Measurements from ENCODE around the gene KLHL22.
A peak's percentile ranks its signal among the peaks of the same experiment; 100 is the strongest.

Gene KLHL22

GRCh38 chr22:20424932-20425565 lies 70.5 kb downstream of the KLHL22 start:
- TF ChIP-seq CTCF (IDR thresholded peaks at IDR 0.05; ENCODE audit: control insufficient read depth, insufficient read depth, low read depth, low read length, missing control alignments): no peak
- no peak for DNase-seq (ENCODE audit: low read depth)
- H3K4me3 ChIP-seq (ENCODE audit: control insufficient read depth, low read depth, low read length): no peak overlapping the region

- DNase-seq (ENCODE audit: low read depth): no peak
- no peak for TF ChIP-seq CTCF (IDR thresholded peaks at IDR 0.05; ENCODE audit: control insufficient read depth, insufficient read depth, low read depth, low read length, missing control alignments)
- H3K4me3 ChIP-seq (ENCODE audit: control insufficient read depth, low read depth, low read length): no peak overlapping the region
Observed at GRCh38 chr22:20424568-20424931, 71.0 kb downstream of the KLHL22 start.

- no peak overlapping the region for H3K4me3 ChIP-seq (ENCODE audit: control insufficient read depth, low read depth, low read length)
- TF ChIP-seq CTCF (IDR thresholded peaks at IDR 0.05; ENCODE audit: control insufficient read depth, insufficient read depth, low read depth, low read length, missing control alignments): no peak
- no peak for DNase-seq (ENCODE audit: low read depth)
Observed at GRCh38 chr22:20423906-20424551, 71.6 kb downstream of the KLHL22 start.

- TF ChIP-seq CTCF (IDR thresholded peaks at IDR 0.05; ENCODE audit: control insufficient read depth, insufficient read depth, low read depth, low read length, missing control alignments): no peak
- H3K4me3 ChIP-seq (ENCODE audit: control insufficient read depth, low read depth, low read length): no peak overlapping the region
- no peak for DNase-seq (ENCODE audit: low read depth)
Observed at GRCh38 chr22:20423008-20423905, 72.3 kb downstream of the KLHL22 start.

- TF ChIP-seq CTCF (IDR thresholded peaks at IDR 0.05; ENCODE audit: control insufficient read depth, insufficient read depth, low read depth, low read length, missing control alignments): no peak
- no peak overlapping the region for H3K4me3 ChIP-seq (ENCODE audit: control insufficient read depth, low read depth, low read length)
- peak; percentile 61 for DNase-seq (ENCODE audit: low read depth)
Observed at GRCh38 chr22:20422271-20423007, 73.2 kb downstream of the KLHL22 start.

- TF ChIP-seq CTCF (IDR thresholded peaks at IDR 0.05; ENCODE audit: control insufficient read depth, insufficient read depth, low read depth, low read length, missing control alignments): no peak
- DNase-seq (ENCODE audit: low read depth): no peak
- no peak overlapping the region for H3K4me3 ChIP-seq (ENCODE audit: control insufficient read depth, low read depth, low read length)
Observed at GRCh38 chr22:20421507-20421874, 74.1 kb downstream of the KLHL22 start.
